ENCODE results near the gene CFAP65. TPM values are rescaled to one million over a fixed set of nuclear protein-coding genes. Genes with fewer than 3 reads are reported as not detected.

CFAP65 gene
- total and polyA plus RNA-seq, 10 donors: 0.28 TPM; not detected in 9

DNA sequence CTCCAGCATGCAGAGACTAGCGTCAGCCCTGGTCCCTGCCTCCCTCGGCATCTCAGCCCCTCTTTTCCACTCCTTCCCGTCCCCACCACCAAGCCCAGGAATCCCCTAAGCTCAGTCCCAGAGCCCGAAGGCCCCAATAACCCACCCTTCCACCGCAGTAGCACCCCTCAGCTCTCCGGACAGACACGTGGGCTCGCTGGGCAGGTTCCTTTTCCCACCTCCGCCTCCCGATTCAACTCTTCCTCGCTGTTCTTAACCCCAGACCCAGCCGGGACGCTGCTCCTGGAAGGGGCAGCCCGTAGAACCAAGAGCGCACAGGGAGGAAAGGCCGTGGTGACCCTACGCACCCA lies 18.0 kb upstream of the CFAP65 start:
- no peak for DNase-seq
- Histone ChIP-seq H3K4me3 (peak overlapping the region in 1 of 8 donors; percentile 61), H3K9me3 (no peaks in the 10 kb centered on the region), H3K36me3 (no peaks in the 10 kb centered on the region), H3K4me1 (peaks cover 27 to 46% (median 41%) of the 10 kb centered on the region in 6 donors), H3K27me3 (replicated peaks in 1 of 7) (peaks cover 18 to 100% (median 74%) of the 10 kb centered on the region in 7 donors), H3K27ac (no peak overlapping the region)
- TF ChIP-seq POLR2A (IDR thresholded peaks at IDR 0.05): no peak
- TF ChIP-seq, protein P1, sequence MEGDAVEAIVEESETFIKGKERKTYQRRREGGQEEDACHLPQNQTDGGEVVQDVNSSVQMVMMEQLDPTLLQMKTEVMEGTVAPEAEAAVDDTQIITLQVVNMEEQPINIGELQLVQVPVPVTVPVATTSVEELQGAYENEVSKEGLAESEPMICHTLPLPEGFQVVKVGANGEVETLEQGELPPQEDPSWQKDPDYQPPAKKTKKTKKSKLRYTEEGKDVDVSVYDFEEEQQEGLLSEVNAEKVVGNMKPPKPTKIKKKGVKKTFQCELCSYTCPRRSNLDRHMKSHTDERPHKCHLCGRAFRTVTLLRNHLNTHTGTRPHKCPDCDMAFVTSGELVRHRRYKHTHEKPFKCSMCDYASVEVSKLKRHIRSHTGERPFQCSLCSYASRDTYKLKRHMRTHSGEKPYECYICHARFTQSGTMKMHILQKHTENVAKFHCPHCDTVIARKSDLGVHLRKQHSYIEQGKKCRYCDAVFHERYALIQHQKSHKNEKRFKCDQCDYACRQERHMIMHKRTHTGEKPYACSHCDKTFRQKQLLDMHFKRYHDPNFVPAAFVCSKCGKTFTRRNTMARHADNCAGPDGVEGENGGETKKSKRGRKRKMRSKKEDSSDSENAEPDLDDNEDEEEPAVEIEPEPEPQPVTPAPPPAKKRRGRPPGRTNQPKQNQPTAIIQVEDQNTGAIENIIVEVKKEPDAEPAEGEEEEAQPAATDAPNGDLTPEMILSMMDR (IDR thresholded peaks at IDR 0.05 in 8 of 11, conservative IDR thresholded peaks at IDR 0.05 in 3 of 11): no peak
- TF ChIP-seq POLR2AphosphoS5 (IDR thresholded peaks at IDR 0.05): no peak
- intact Hi-C loops (cut with DNase I; ENCODE audit: low total_unique reads): loop anchor here (10.0 kb wide), 2 partner anchors 55 to 95 kb away; no protein-coding TSS in a partner anchor
- WGBS, 5 donors: 3 to 10% (median 6%) methylated on average over 14 to 17 of the region's 17 CpGs

DNA sequence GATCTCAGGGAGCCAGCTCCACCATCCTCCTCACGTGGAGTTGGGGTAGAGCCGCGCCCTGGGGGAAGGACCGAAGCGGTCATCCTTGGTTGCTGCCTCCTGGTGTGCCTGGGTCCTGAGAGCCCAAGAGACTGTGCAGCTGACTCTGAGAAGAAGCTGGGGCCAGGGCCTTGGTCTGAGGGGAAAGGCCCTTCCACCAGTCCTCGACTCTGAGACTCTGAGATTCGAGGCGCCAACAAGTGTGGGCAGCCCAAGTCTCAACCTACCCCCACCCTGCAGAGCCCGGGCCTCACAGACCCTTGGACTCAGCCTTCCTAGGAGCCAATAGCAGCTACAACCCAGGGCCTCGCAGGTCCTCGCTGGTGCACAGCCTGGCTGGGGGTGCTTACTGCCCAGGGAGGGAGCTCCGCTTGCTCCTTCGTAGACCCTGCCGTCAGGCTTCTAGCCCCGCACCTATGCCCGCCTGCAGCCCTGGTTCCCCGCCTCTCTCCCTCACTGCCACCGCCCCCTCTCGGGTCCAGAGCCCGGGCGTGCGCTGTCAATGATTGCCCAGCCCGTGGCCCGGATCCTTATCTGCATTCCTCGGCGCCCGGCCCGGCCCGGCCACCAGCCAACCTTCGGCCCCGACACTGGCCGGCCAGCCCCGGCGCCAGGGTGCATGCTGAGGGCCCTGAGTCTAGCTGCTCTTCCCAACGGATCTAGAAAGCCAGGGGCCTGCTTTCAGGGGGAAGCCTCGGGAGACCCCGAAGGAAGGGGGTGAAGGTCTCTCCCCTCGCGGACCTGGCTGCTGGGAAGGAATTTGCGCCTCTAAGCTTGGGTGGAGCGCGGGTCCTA lies 17.4 kb upstream of the CFAP65 start:
- H3K27ac ChIP-seq: no peak overlapping the region
- H3K27me3 ChIP-seq (replicated peaks in 1 of 7): peaks cover 18 to 95% (median 74%) of the 10 kb centered on the region in 7 donors
- peak overlapping the region in 2 of 8 donors; percentile 5 to 61 for H3K4me3 ChIP-seq
- H3K9me3 ChIP-seq: no peaks in the 10 kb centered on the region
- DNase-seq: no peak
- H3K36me3 ChIP-seq: no peaks in the 10 kb centered on the region
- intact Hi-C loops (cut with DNase I; ENCODE audit: low total_unique reads): loop anchor here (10.0 kb wide), 2 partner anchors 56 to 96 kb away; no protein-coding TSS in a partner anchor
- WGBS, 5 donors: 10 to 13% (median 11%) methylated on average over 27 to 42 of the region's 42 CpGs
- TF ChIP-seq POLR2AphosphoS5 (IDR thresholded peaks at IDR 0.05): no peak
- TF ChIP-seq, protein P1 (IDR thresholded peaks at IDR 0.05 in 8 of 11, conservative IDR thresholded peaks at IDR 0.05 in 3 of 11): no peak
- peaks cover 27 to 46% (median 41%) of the 10 kb centered on the region in 6 donors for H3K4me1 ChIP-seq

DNA sequence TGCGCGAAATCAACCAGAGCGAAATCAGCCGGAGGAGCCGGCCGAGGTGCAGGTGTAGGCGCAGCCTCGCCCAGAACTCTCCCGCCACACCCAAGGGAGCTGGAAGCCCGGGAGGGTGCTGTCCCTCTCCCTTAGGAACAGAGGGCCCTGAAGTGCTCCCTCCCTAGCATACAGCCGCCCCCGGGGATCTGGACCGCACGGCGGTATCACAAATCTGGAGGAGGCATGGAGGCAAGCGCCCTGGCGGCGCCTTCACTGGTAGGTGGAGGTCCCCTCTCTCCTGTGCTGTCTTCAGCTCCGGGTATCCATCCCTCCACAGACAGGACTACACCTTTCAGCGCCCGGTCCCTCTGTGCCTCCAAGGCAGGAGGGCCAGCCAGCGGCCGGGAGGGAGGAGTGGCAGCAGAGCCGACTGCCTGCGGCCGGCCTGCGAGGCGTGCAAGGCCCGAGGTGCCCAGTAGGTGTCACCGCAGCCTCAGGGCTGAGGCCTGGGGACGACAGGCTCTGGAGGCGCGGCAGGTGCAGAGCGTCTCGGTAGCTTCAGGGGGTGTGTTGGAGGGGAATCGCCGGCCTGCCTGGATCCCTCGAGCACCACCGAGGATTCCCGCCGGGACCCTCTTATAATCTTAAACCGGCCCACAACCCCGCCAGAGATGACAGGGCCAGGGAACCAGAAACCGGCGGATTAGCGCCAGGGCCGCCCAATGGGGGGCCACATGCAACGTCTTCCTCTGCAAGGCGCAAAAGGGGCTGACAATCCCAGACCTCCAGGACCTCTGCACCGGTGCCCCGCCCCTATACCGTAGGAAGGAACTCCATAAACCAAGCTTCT lies 16.6 kb upstream of the CFAP65 start:
- peaks cover 18 to 93% (median 70%) of the 10 kb centered on the region in 7 donors for H3K27me3 ChIP-seq (replicated peaks in 1 of 7)
- TF ChIP-seq, protein P1 (IDR thresholded peaks at IDR 0.05 in 8 of 11, conservative IDR thresholded peaks at IDR 0.05 in 3 of 11): peak; percentile 78 to 98 (median 91)
- no peak for TF ChIP-seq POLR2A (IDR thresholded peaks at IDR 0.05)
- TF ChIP-seq POLR2AphosphoS5 (IDR thresholded peaks at IDR 0.05): peak in 2 of 3 donors; percentile 32 to 55

More for the DNA sequence above, 16.6 kb upstream of the CFAP65 start:
- H3K9me3 ChIP-seq: no peaks in the 10 kb centered on the region
- peak overlapping the region in 5 of 8 donors; percentile 0 to 51 (median 9) for H3K4me3 ChIP-seq
- H3K36me3 ChIP-seq: no peaks in the 10 kb centered on the region
- H3K4me1 ChIP-seq: peaks cover 27 to 46% (median 41%) of the 10 kb centered on the region in 6 donors
- DNase-seq: peak; percentile 95
- intact Hi-C loops (cut with DNase I; ENCODE audit: low total_unique reads): loop anchor here (10.0 kb wide), 2 partner anchors 57 to 97 kb away; no protein-coding TSS in a partner anchor
- H3K27ac ChIP-seq: no peak overlapping the region
- 0 to 5% (median 4%) methylated on average over 5 to 52 of the region's 52 CpGs for WGBS, 5 donors

Data from spleen (tissue), 11 donors.